Breast epithelium (tissue), 3 donors: ENCODE results near the gene VPS9D1.

ENCODE experiments used
- POLR2A ChIP-seq: fragments of 450-650 bp; IDR thresholded peaks from one replicate; pipeline ENCODE4 v1.6.1; 2016; ENCODE audit warnings: antibody characterized with exemption, mild to moderate bottlenecking, moderate library complexity
- POLR2AphosphoS5 ChIP-seq, 3 donors: sonication (generic); formaldehyde crosslinking; IDR thresholded peaks; one replicate each; pipeline ENCODE4 v1.6.1; 2017; ENCODE audit warnings: antibody characterized with exemption in 3 of 3
- TF ChIP-seq, protein P1 (sequence below), 3 donors: fragments of 450-650 bp; IDR thresholded peaks; one replicate each; pipeline ENCODE4 v1.5.1; 2016 to 2017; ENCODE audit warnings: antibody characterized with exemption in 3 of 3, mild to moderate bottlenecking in 3 of 3, moderate library complexity in 3 of 3

DNA sequence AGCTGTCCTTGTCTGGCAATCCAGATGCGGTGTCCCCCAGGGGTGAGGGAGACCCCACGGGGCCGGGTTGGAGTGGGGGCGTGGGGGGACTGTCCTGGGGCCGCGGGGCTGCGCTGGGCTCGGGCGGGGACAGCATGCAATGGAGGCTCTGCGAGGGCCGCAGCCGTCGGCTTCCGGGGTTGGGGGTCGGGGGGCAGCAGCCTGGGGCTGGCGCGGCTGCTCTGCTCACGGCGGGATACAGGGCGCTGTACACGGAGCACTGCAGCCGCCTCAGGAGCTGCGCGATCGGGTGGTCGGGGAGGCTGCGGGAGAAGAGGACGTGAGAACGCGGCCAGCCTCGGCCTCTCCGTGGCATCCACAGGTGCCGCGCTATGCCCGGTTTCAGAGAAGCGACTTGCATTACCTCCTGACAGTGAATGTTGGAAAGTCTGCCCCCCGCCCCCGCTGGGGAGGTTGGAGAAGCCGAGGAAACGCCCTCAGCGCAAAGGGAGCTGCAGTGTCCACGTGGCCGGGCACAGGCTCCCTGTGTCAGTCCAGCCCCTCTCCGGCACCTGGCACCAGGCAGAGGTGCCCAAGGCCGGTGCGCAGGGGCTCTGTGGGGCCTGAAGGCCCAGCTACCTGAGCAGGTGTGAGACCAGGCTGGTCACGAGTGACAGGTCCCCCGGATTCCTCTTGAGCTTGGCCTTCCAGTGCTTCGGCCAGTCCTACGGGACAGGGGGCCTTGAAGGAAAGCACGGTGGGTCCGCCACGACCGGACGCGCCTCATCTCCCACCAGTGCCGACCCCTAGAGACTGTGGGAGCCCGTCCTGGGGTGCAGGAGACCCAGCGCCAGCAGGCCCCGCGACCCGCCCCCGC, 9.8 kb downstream of the VPS9D1 start:
- TF ChIP-seq POLR2A, result no peak
- TF ChIP-seq, protein P1, sequence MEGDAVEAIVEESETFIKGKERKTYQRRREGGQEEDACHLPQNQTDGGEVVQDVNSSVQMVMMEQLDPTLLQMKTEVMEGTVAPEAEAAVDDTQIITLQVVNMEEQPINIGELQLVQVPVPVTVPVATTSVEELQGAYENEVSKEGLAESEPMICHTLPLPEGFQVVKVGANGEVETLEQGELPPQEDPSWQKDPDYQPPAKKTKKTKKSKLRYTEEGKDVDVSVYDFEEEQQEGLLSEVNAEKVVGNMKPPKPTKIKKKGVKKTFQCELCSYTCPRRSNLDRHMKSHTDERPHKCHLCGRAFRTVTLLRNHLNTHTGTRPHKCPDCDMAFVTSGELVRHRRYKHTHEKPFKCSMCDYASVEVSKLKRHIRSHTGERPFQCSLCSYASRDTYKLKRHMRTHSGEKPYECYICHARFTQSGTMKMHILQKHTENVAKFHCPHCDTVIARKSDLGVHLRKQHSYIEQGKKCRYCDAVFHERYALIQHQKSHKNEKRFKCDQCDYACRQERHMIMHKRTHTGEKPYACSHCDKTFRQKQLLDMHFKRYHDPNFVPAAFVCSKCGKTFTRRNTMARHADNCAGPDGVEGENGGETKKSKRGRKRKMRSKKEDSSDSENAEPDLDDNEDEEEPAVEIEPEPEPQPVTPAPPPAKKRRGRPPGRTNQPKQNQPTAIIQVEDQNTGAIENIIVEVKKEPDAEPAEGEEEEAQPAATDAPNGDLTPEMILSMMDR (IDR thresholded peaks at IDR 0.05), result no peak
- no peak for TF ChIP-seq POLR2AphosphoS5 (IDR thresholded peaks at IDR 0.05)
